Left lobe of liver (tissue), 2 donors: Measurements from ENCODE around the gene SPDYE2B. TPM values are rescaled to one million over a fixed set of nuclear protein-coding genes. Genes with fewer than 3 reads are reported as not detected.
"Not testable (repeated sequence)": the region's sequence is repeated elsewhere in the genome, so short reads cannot be mapped to it uniquely, and the experiment has no call there.

Source experiments
- ATAC-seq: fragments of 200-7000 bp; cut with Tn5 transposase; one replicate; pipeline ENCODE4 v1.9.1; 2020; ENCODE audit warnings: mild to moderate bottlenecking, moderate library complexity
- DNase-seq: peaks from one replicate; pipeline ENCODE4 v3.0.0-alpha.2; 2020; ENCODE audit warnings: low spot score
- total RNA-seq: library from RNA; stranded (reverse); gene quantifications from one replicate; pipeline ENCODE4 v1.2.1, GENCODE V29; 2021
- donor health status: DM: no; HTN: no; CAD: no; lungs with moderate emphysema.
- donor health status: DM: no; HTN: yes; CAD: no.

The SPDYE2B gene
- total RNA-seq, 1 donor from 2014 or later = not detected

- ATAC-seq, DNase-seq: not testable (repeated sequence)
These were observed 47.8 kb downstream of the SPDYE2B start for GRCh38 chr7:102697642-102698512.

DNA sequence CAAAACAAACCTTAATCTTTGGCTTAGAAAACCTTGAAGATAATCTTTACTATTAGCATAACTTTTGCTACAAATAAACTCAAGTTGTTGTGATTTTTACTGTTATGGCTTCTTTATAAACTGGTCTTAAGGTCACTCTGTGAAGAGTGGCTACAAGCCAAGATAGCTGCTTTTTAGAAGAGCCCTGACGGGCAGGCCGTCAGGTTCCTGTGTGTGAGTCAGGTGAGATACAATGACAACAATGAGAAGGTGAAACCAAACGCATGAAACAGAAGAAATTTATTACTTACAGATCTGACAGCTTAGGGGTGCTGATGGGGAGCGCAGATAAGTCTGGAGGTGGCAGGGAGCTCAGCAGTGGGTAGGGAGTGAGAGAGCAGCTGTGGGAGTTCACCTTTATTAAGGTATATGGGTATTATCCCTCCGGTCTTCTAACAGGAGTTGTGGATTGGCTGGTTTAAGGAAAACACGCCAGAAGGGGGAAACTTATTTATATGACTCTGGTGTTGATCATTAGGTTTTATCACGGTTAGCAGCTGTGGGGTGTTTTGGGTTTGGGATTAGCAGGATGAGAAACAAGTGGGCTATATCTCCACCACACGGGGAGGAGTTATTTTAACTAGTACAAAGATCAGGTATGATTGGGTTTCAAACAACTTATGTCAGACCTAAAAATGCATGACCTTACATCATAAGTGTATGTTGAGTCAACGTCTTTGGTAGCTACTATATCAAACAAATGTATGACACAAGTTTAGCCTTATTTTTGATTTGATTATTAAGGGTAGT is 49.0 kb downstream of the SPDYE2B start:
- ATAC-seq, DNase-seq: not testable (repeated sequence)

Other genes with a start within 250 kb of the SPDYE2B start
- gene ORAI2, start 216.7 kb upstream of the SPDYE2B start, total RNA-seq = 1.9 TPM
- gene ALKBH4, start 185.5 kb upstream of the SPDYE2B start, total RNA-seq = 8.3 TPM
- 16.4 TPM for gene LRWD1, start 185.3 kb upstream of the SPDYE2B start, total RNA-seq
- gene POLR2J, start 171.4 kb upstream of the SPDYE2B start, total RNA-seq = 29.9 TPM
- gene RASA4B, start 132.5 kb upstream of the SPDYE2B start, total RNA-seq = 2.9 TPM
- 8.5 TPM for gene UPK3BL2, start 106.6 kb upstream of the SPDYE2B start, total RNA-seq
- gene SPDYE2, start 99.1 kb upstream of the SPDYE2B start, total RNA-seq = not detected
- gene POLR2J3, start 77.7 kb upstream of the SPDYE2B start, total RNA-seq = 15.1 TPM
- gene RASA4, start 33.6 kb upstream of the SPDYE2B start, total RNA-seq = 10.7 TPM
- gene UPK3BL1, start 7.5 kb upstream of the SPDYE2B start, total RNA-seq = 10.0 TPM
- 3.7 TPM for gene POLR2J2, start 21.3 kb downstream of the SPDYE2B start, total RNA-seq
- gene FAM185A, start 98.7 kb downstream of the SPDYE2B start, total RNA-seq = 8.2 TPM